ENCODE data around the gene SLX9.
"Not testable (repeated sequence)": the region's sequence is repeated elsewhere in the genome, so short reads cannot be mapped to it uniquely, and the experiment has no call there.

SLX9 gene

DNA sequence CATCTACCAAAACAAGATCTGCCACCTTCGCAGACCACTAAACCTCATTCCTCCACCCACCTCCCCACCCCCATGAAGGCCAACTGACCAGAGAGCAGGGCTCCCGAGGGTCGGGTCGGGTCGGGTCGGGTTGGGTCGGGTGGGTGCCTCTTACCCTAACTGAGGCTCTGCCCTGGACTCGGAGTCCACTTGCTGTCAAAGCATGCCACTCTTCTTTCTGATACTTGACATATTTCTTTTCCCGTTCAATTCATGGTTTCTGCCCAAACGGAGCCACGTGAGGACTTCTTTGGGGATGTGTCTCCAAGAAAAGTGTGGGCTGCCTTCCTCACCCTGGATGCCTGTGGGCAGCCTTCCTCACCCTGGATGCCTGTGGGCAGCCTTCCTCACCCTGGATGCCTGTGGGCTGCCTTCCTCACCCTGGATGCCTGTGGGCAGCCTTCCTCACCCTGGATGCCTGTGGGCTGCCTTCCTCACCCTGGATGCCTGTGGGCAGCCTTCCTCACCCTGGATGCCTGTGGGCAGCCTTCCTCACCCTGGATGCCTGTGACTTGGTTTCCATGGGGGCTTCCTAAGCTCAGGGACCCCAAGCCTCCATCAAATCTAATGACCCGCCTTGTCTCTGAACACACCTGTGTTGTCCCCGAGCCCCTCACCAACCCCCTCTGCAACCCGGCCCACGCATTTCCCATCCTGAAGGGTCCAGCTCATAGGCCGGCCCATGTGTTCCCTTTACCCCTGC lies 11.2 kb upstream of the SLX9 start:
- not testable (repeated sequence) for H3K9ac ChIP-seq (ENCODE audit: low read length); H3K36me3 ChIP-seq (ENCODE audit: insufficient read depth, low read length); H3K9me3 ChIP-seq (ENCODE audit: low read length); H3K27ac ChIP-seq (ENCODE audit: low read depth, low read length); H3K4me3 ChIP-seq (ENCODE audit: low read depth in 1 of 2, low read length in 2 of 2)
- peaks cover 7 to 55% of the 10 kb centered on the region in 2 donors for H3K27me3 ChIP-seq (ENCODE audit: control insufficient read depth in 1 of 2, insufficient read depth in 2 of 2, low read length in 2 of 2)
- H3K4me1 ChIP-seq (ENCODE audit: insufficient read depth, low read length): peaks cover 10% of the 10 kb centered on the region

GRCh38 chr21:44929242-44929798 lies 10.5 kb upstream of the SLX9 start:
- H3K9ac ChIP-seq (ENCODE audit: low read length): no peak overlapping the region
- H3K9me3 ChIP-seq (ENCODE audit: low read length): no peaks in the 10 kb centered on the region
- H3K27ac ChIP-seq (ENCODE audit: low read depth, low read length): no peak overlapping the region
- peaks cover 10% of the 10 kb centered on the region for H3K4me1 ChIP-seq (ENCODE audit: insufficient read depth, low read length)
- H3K27me3 ChIP-seq (ENCODE audit: control insufficient read depth in 1 of 2, insufficient read depth in 2 of 2, low read length in 2 of 2): peaks cover 7 to 55% of the 10 kb centered on the region in 2 donors
- no peak overlapping the region for H3K4me3 ChIP-seq (ENCODE audit: low read depth in 1 of 2, low read length in 2 of 2)
- no peaks in the 10 kb centered on the region for H3K36me3 ChIP-seq (ENCODE audit: insufficient read depth, low read length)

DNA sequence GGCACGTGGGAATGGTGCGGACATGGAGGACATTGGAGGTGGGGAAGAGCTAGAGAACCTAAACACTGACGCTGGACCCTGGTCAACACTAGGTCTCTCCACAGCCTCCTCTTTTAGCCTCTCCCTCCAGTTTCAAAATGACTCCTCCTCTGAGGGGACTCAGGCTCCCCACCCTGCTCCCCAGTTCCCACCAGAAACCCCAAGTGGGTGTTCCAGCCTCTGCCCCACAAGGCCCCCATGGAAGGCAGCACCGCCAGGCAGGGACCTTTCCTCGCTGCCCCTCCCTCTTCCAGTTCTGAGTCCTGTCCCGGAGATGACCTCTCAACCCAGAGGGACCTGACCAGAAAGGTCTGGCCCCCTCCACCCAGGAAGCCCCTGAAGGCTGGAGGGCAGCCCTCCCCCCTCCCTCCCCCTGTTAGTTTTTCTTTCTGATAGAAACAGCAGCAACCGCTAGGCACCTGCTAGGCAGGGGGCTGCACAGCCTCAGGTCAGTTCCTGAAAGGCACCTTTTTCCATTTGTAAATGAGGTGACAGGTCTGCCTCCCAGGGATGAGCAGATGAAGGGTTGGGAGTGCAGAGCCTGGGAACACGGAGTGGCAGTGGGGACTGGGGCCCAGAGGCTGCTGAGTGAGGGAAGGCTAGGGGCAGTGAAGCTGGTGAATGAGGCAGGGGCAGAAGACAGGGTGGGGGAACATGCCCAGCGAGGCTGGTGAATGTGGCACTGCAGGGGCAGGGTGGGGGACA lies 9.9 kb upstream of the SLX9 start:
- Histone ChIP-seq H3K4me1 (ENCODE audit: insufficient read depth, low read length) (peaks cover 10% of the 10 kb centered on the region), H3K36me3 (ENCODE audit: insufficient read depth, low read length) (no peaks in the 10 kb centered on the region), H3K27me3 (ENCODE audit: control insufficient read depth in 1 of 2, insufficient read depth in 2 of 2, low read length in 2 of 2) (peaks cover 7 to 55% of the 10 kb centered on the region in 2 donors), H3K4me3 (ENCODE audit: low read depth in 1 of 2, low read length in 2 of 2) (no peak overlapping the region), H3K27ac (ENCODE audit: low read depth, low read length) (no peak overlapping the region), H3K9me3 (ENCODE audit: low read length) (no peaks in the 10 kb centered on the region), H3K9ac (ENCODE audit: low read length) (no peak overlapping the region)

GRCh38 chr21:44930543-44930981 lies 9.3 kb upstream of the SLX9 start:
- Histone ChIP-seq H3K36me3 (ENCODE audit: insufficient read depth, low read length) (no peaks in the 10 kb centered on the region), H3K27me3 (ENCODE audit: control insufficient read depth in 1 of 2, insufficient read depth in 2 of 2, low read length in 2 of 2) (peaks cover 7 to 55% of the 10 kb centered on the region in 2 donors), H3K27ac (ENCODE audit: low read depth, low read length) (no peak overlapping the region), H3K9me3 (ENCODE audit: low read length) (no peaks in the 10 kb centered on the region), H3K4me3 (ENCODE audit: low read depth in 1 of 2, low read length in 2 of 2) (no peak overlapping the region), H3K9ac (ENCODE audit: low read length) (no peak overlapping the region), H3K4me1 (ENCODE audit: insufficient read depth, low read length) (peaks cover 10% of the 10 kb centered on the region)

- H3K4me1 ChIP-seq (ENCODE audit: insufficient read depth, low read length): peaks cover 10% of the 10 kb centered on the region
- no peak overlapping the region for H3K27ac ChIP-seq (ENCODE audit: low read depth, low read length)
- H3K4me3 ChIP-seq (ENCODE audit: low read depth in 1 of 2, low read length in 2 of 2): no peak overlapping the region
- H3K36me3 ChIP-seq (ENCODE audit: insufficient read depth, low read length): no peaks in the 10 kb centered on the region
- H3K9me3 ChIP-seq (ENCODE audit: low read length): no peaks in the 10 kb centered on the region
- H3K27me3 ChIP-seq (ENCODE audit: control insufficient read depth in 1 of 2, insufficient read depth in 2 of 2, low read length in 2 of 2): peaks cover 7 to 55% of the 10 kb centered on the region in 2 donors
- no peak overlapping the region for H3K9ac ChIP-seq (ENCODE audit: low read length)
Observed at GRCh38 chr21:44931137-44931500, 8.7 kb upstream of the SLX9 start.

DNA sequence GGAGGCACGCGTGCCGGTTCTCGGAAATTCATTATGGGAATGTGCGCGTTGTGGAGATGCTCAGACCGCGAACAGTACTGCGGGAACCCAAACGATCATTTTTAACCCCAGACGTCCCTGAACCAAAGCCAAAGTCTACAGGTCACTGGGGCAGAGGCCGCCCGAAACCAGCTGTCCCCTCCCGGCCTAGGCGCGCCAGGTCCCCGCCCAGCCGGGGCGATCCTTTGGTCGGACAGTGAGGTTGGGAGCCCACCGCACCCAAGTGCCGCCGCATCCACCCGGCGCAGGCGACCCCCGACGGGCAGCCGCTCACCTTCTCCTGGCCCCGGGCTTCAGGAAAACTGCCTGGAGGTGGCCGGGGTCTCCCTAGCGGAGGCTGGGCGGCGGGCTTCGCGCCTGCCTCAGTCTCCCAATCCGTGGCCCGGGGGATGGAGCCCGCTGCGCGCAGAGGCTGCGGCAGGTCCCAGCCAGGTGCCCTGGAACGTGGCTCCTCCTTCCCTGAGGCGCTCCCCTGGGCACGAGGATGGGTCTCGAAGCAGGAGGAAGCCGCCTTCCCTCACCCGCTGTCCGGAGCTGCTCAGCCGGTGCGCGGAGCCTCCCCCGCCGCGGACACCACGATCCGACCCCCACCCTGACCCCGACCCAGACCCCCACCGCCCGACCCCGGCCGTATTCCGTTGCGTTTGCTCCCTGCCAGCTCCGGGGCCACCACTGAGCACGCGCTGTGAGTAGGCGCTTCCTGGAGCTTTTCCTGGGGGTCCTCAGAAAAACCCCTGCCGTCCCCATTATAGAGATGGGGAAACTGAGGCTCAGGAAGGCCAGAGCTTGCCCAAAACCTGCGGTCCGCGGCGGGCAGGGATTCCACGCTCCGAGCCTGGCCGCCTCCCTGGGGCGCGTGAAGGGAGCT lies 8.1 kb upstream of the SLX9 start:
- Histone ChIP-seq H3K27me3 (ENCODE audit: control insufficient read depth in 1 of 2, insufficient read depth in 2 of 2, low read length in 2 of 2) (peaks cover 7 to 55% of the 10 kb centered on the region in 2 donors), H3K27ac (ENCODE audit: low read depth, low read length) (no peak overlapping the region), H3K4me1 (ENCODE audit: insufficient read depth, low read length) (peaks cover 10% of the 10 kb centered on the region), H3K9ac (ENCODE audit: low read length) (no peak overlapping the region), H3K4me3 (ENCODE audit: low read depth in 1 of 2, low read length in 2 of 2) (peak overlapping the region in 1 of 2 donors; percentile 36), H3K9me3 (ENCODE audit: low read length) (no peaks in the 10 kb centered on the region), H3K36me3 (ENCODE audit: insufficient read depth, low read length) (no peaks in the 10 kb centered on the region)

DNA sequence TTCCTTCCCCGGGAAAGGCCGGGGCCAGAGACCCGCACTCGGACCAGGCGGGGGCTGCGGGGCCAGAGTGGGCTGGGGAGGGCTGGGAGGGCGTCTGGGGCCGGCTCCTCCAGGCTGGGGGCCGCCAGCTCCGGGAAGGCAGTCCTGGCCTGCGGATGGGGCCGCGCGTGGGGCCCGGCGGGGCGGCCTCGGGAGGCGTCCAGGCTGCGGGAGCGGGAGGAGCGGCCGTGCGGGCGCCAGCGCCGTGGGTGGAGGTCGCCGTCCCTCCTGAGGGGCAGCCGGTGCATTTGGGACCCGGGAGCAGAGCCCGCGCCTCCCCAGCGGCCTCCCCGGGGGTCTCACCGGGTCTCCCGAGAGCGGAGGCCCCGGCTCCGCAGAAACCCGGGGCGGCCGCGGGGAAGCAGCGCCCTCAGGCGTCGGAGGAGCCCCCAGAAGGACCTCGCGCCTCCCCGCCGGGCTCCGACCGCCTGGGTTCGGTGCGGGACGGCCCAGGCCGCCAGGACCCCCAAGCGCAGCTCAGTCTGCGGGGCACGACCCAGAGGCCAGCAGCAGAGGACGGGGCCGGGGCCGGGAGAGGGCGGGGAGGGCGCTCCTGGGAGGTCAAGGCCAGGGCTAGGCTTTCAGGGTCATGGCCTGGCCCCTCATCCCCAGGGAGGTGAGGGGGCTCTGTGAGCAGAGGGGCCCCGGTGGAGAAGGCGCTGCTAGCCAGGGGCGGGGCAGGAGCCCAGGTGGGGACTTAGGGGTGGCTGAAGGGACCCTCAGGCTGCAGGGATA lies 7.2 kb upstream of the SLX9 start:
- Histone ChIP-seq H3K27me3 (ENCODE audit: control insufficient read depth in 1 of 2, insufficient read depth in 2 of 2, low read length in 2 of 2) (peaks cover 7 to 54% of the 10 kb centered on the region in 2 donors), H3K27ac (ENCODE audit: low read depth, low read length) (no peak overlapping the region), H3K4me3 (ENCODE audit: low read depth in 1 of 2, low read length in 2 of 2) (peak overlapping the region in 1 of 2 donors; percentile 36), H3K4me1 (ENCODE audit: insufficient read depth, low read length) (peaks cover 10% of the 10 kb centered on the region), H3K36me3 (ENCODE audit: insufficient read depth, low read length) (no peaks in the 10 kb centered on the region), H3K9me3 (ENCODE audit: low read length) (no peaks in the 10 kb centered on the region), H3K9ac (ENCODE audit: low read length) (no peak overlapping the region)

GRCh38 chr21:44933199-44933917 lies 6.5 kb upstream of the SLX9 start:
- Histone ChIP-seq H3K4me3 (ENCODE audit: low read depth in 1 of 2, low read length in 2 of 2) (no peak overlapping the region), H3K4me1 (ENCODE audit: insufficient read depth, low read length) (peaks cover 10% of the 10 kb centered on the region), H3K9me3 (ENCODE audit: low read length) (no peaks in the 10 kb centered on the region), H3K27ac (ENCODE audit: low read depth, low read length) (no peak overlapping the region), H3K27me3 (ENCODE audit: control insufficient read depth in 1 of 2, insufficient read depth in 2 of 2, low read length in 2 of 2) (peaks cover 7 to 49% of the 10 kb centered on the region in 2 donors), H3K36me3 (ENCODE audit: insufficient read depth, low read length) (no peaks in the 10 kb centered on the region), H3K9ac (ENCODE audit: low read length) (no peak overlapping the region)

DNA sequence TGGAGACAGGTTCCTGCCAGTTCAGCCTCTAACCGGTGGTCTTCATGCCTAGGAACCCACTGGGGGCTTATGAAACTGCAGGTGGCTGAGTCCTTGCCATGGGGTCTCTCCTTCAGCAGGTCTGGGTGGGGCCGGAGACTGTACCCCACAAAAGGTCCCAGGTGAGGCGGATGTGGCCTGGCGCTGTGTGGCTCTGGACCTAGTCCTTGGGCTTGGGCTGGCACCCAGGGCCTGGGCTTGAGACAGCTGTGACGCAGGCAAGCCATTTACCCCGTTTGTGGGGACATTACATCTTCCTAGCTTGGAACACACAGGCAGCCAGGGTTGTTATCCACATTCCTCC lies 5.9 kb upstream of the SLX9 start:
- Histone ChIP-seq H3K27ac (ENCODE audit: low read depth, low read length) (no peak overlapping the region), H3K4me3 (ENCODE audit: low read depth in 1 of 2, low read length in 2 of 2) (no peak overlapping the region), H3K9ac (ENCODE audit: low read length) (no peak overlapping the region), H3K9me3 (ENCODE audit: low read length) (no peaks in the 10 kb centered on the region), H3K27me3 (ENCODE audit: control insufficient read depth in 1 of 2, insufficient read depth in 2 of 2, low read length in 2 of 2) (peaks cover 7 to 46% of the 10 kb centered on the region in 2 donors), H3K4me1 (ENCODE audit: insufficient read depth, low read length) (peaks cover 12% of the 10 kb centered on the region), H3K36me3 (ENCODE audit: insufficient read depth, low read length) (no peaks in the 10 kb centered on the region)

DNA sequence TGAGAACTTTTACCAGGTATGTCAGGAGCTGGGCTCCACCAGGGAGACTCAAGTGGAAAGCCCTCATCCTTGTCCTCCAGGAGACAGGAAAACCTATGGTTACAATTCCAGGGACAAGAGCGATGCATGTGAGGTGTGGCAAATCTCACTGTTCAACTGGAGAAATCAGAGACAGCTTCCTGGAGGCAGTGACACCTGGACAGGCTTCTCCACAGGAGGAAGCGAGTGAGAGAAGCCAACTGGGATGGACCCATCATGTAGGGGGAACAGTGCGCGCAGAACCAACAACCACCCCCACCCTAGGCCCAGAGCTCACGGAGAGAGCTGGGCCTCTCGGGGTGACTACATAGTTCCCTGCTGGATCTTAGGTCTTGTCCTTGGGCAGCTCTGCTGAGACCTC lies 5.6 kb upstream of the SLX9 start:
- no peak overlapping the region for H3K27ac ChIP-seq (ENCODE audit: low read depth, low read length)
- H3K4me3 ChIP-seq (ENCODE audit: low read depth in 1 of 2, low read length in 2 of 2): no peak overlapping the region
- H3K36me3 ChIP-seq (ENCODE audit: insufficient read depth, low read length): no peaks in the 10 kb centered on the region
- peaks cover 7 to 42% of the 10 kb centered on the region in 2 donors for H3K27me3 ChIP-seq (ENCODE audit: control insufficient read depth in 1 of 2, insufficient read depth in 2 of 2, low read length in 2 of 2)
- H3K9ac ChIP-seq (ENCODE audit: low read length): no peak overlapping the region
- H3K9me3 ChIP-seq (ENCODE audit: low read length): no peaks in the 10 kb centered on the region
- peaks cover 16% of the 10 kb centered on the region for H3K4me1 ChIP-seq (ENCODE audit: insufficient read depth, low read length)
